Renal cortical epithelial cell (primary cell): ENCODE results near the gene PAIP2. TPM values are rescaled to one million over a fixed set of nuclear protein-coding genes. Genes with fewer than 3 reads are reported as not detected.
A peak's percentile ranks its signal among the peaks of the same experiment; 100 is the strongest.
"Not testable (repeated sequence)": the region's sequence is repeated elsewhere in the genome, so short reads cannot be mapped to it uniquely, and the experiment has no call there.

Experiments
- DNase-seq: peaks from one replicate; pipeline ENCODE4 v3.0.0-alpha.2; 2011; ENCODE audit warnings: low read depth
- total RNA-seq: library from RNA; depleted of rRNA; stranded (reverse); fragments of >200 nt; gene quantifications from 2 replicates; pipeline ENCODE4 v1.2.3, GENCODE V29; 2014

PAIP2 gene
- total RNA-seq, 1 donor from 2014 or later: 110 TPM

DNA sequence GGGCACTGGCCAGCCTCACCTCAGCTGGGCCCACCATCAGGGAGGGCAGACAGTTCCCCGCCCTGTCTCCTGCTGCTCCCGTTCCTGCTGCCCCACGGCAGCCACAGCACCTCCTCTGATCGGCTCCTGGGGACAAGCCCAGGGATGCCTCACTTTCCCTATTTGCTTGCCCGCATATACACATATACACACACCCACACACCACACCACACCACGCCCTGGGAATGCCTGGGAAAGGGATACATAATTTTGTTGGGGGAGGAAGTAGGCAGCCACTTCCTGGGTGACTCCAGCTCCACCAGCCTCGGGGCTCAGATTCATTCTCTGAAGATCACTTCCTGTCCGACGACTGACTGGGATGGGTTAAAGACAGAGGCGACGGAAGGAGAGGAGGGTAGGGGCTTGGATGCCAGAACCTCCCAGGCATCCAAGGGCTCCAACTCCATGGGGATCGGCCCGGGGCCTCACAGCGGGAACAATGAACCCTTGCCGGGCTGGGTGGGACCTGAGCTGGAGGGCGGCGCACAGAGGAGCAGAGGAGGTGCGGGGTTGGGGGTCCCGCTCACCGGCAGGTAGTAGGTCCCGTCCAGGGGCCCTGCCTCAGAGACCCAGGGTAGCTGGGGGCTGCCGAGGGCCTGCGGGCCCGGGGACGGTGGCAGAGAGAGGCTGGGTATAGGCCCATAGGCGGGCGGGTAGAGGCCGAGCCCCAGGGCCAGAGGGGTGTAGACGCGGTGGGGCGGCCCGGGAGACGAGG, 50.1 kb downstream of the PAIP2 start:
- DNase-seq: no peak

DNA sequence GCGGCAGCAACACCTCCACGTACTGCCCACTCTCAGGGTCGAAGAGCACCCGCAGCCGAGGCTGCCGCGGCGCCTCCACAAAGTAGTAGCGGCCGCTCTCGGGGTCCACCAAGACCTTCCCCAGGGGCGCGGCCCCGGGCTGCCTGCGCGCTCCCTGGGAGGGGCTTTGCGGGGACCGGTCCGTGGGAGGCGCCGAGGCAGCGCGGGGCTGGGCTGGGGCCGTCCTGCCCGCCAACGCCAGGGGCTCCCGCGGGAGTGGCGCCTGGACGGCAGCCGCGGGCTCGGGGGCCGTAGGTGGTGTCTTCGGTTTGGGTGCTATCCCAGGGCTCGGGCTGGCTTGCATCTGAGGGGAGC, 50.6 kb downstream of the PAIP2 start:
- no peak for DNase-seq

DNA sequence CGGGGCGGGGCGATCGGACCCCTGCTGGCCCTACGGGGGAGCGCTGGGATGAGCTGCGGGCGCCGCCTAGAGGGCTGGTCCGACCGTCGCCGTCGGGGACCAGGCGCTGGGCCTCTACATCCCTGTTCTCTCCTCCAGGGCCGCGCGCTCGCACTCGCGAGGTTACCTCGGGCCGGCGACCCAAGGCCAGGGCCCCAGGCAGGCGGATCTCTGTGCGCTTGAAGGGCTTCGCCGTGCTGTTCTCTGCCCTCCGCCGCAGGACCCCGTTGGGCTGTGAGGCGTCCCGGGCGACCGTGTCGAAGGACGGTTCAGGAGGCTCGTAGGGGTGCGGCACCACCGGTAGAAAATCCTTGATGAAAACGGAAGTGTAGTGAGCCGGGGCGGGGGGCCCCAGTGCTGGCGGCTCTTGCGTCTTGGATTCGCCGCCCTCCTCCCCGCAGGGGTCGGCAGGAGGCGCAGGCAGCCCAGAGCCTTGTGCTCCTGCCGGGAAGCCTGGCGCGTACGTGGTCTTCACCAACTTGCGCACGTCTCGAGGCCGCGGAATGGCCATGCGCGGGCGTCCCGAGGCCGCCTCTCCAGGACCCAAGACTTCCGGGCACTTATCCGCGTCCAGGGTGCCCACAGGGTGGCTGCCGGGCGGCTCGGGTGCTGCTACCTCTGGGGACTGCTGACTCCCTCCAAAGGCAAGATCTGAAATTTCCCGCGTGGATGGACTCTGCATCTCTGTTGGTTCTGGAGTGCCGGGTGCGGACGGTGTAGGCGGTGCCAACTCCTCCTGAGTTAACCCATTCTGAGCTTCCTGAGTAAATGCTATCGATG, 51.2 kb downstream of the PAIP2 start:
- peak; percentile 58 for DNase-seq

DNA sequence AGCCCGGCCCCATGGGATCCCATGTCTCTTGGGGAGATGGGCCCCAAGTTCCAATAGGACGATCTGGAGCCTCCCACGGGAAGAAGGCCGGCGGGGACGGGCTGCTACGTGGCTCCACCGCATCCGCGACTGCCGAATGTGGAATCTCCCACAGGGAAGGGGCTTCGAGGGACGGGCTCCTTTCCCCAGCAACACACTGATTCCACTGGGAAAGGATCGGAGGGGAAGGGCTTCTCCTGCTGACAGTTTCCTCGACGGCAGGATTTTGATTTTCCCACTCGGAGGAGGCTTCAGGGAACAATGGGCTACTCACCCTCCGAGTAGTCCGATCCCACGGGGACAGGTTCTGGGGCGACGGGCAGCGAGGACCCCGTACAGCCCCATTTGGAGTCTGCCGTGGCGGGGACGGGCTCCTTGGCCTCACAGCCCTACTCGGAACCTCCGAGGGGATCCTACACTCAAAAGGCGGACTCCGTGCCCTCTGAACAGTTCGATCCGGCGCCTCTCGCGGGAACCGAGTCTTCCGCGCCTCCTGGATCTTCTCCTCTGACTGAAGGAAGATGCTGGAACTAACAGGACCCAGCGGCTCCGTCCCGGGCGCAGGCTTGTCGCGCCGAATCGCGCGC, 52.0 kb downstream of the PAIP2 start:
- DNase-seq: no peak

DNA sequence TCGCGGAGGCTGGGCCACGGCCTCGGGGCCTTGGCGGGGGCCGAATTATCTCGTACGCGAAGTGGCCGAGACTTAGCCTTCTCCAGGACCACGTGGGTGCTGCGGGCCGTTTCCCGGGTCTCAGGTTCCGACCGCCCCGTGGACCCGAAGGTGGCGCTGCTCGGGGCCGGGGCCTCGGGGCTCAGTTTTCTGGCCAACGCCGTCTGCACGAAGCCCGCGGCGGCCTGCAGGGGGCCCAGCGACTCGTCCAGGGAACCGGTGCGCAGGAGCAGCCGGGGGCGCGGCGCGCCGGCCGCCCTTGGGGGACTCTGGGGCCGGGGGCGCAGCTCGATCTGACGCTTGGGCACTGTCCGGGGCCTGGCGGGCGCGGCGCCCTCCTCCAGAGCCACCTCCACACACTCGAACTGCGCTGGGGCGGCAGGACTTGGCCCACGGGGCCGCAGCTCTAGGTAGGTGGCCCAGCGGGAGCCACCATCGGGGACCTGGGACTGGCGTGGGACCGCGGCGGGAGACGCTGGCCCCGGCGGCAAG, 52.5 kb downstream of the PAIP2 start:
- DNase-seq: no peak

DNA sequence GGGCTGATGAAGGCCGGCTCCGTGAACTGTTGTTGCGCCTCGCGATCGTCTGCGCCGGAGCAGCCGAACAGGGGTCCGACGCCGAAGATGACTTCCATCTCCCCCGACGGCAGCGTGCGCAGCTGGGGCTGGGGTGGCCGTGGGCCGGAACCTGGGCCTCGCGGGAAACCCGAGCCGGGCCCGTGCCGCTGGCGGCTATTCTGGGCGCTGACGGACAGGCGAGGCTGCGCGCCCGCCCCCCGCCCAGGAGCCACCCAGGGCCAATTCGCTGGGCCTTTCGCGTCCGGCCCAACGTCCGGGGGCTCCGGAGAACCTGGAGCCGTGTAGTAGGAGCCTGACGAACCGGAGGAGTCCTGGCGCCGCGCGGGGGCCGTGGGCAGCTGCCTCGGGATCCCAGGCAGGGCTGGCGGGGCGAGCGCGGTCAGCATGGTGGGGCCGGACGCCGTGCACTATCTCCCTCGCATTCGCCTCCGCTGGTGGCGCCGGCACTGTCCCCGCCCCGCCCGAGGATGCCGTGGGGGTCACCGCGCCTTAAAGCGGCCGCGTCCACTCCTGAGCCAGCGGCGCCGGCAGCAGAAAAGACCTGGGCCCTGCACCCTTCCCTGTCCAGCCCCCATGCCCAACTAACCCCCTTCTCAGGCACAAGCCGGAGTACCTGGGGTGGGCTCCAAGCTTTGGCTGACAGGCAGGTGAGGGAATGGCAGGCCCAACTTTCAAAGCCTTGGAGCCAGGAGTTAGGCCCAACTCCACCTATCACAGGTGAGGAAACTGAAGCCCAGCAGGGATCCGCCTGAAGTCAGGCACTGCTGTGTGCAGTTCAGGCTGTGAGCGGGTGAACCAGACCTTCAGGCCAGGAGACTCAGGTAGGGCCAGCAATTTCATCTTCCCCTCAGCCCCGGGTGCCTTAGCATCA, 53.3 kb downstream of the PAIP2 start, which contains the start of gene PROB1:
Gene PROB1 (minus strand): TSS at position 451 of the 913 bp plus-strand sequence. CDS start 23 bp downstream, at position 428.
- DNase-seq: no peak

DNA sequence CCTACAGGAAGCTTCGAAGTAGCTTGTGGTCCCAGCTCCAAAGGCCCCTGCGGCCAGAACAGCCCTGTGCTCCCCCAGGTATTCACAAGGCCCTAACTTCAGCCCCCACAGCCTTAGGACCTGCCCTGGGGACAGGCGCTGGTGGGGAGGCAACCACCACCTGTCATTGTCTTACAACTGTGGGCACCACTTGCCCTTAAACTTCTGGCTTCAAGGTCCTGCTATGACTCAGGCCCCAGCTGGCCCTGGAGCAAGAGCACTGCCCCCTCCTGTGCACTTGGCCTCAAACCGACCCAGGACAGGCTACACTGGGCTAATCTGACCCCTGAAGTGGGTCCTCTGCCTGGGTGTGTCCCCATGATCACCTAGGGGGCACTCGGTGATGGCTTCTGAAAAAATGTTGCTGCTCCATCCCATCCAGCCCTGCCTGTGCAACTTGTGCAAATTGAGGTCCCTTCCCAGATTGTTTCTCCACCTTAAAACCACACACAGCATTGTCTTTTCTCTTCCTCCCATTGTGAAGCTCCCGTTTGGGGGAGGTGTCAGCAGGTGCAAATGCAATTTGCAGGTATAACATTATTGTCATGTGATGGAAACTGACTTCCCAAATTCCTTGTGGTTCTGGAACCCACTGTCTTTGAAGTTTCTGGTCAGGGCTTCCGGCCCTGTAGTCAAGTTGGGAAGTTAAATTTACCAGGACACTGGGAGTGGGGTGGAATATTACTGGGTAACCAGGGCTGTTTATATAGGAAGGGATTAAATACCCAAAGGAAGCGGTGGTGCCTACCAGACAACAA, 54.4 kb downstream of the PAIP2 start:
- peak; percentile 44 for DNase-seq

- DNase-seq: no peak
Observed at GRCh38 chr5:139396691-139397090, 55.0 kb downstream of the PAIP2 start.

- DNase-seq: no peak
Observed at GRCh38 chr5:139397921-139398320, 56.3 kb downstream of the PAIP2 start.

GRCh38 chr5:139399501-139400121, 58.0 kb downstream of the PAIP2 start:
- DNase-seq: no peak

DNA sequence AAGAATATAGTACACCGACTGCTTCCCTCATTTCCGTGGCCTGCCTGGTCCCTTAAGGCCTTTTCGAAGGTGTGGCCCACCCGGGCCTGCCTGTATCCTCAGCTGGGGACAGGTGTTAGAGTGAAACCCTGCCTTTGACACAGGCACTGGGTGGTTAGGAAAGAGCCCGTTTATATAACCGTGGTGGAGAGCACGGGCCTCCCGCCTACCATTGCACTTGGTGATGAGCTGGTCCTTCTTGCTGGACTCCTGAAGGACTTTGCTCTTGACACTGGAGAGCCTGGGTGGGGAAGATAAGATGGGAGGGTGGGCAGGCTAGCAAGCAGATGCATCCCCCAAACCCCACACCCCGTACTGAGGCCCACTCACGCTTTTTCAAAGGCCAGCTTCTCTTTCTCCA, 59.9 kb downstream of the PAIP2 start:
- no peak for DNase-seq

DNA sequence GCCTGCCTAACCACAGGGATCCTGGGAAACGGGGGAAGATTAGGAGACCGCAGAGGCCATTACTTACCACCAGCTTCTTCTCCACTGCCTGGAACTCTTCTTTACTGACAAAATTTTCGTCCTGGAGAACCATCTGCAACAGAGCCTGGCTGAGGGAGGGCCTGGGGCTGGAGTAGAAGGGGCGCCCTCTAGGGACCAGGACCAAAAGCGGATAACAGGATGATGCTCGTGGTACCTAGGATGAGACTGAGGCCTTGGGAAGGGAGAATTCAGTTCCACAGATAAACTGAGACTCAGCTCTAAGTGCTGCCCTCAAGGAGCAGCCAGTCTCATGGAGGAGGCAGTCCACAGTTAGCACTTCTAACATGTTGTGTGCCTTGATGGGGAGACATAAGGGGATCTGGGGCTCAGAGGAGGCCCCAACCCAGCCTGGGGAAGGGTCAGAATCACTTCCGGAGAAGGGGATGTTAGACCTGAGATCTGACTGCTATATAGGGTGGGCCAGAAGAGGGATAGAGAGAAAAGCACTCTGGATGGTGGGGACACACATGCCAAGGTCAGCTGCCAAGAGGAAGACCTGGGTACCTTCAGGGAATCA, 61.0 kb downstream of the PAIP2 start:
- DNase-seq: no peak

GRCh38 chr5:139403418-139403786, 61.7 kb downstream of the PAIP2 start:
- DNase-seq: no peak

DNA sequence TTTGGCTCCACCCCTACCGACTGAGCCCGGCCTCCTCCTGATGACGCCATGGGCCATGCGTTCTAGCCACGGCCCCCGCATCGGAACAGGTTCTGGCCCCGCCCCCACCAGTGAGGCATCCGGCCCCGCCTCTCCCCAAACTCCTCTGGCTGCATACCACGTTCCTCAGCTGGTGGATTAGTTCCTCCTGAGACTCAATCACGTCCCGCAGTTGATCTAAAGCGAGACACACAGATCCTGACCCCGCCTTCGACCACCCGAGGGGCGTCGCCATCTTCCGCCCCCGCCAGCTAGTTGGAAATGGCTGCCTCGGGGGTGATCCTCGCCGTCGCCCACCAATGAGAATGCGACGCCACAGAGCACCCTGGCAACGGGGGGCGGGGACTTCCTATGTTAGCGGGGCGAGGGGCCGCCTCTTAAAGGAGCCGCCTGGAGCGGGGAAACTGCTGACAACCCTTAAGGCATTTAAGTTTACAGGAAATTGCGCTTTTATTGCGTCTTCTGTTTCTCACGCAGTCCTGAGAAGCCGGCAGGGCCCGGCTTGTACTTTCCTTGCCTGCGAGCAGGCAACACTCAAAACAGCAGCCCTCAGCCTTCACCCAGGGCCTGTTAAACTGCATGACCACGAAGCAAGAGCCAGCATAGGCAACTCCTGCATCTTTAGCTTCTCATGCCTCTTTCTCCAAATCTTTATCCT, 62.3 kb downstream of the PAIP2 start, which contains the start of gene SPATA24:
Gene SPATA24 (minus strand): TSS at position 303 of the 697 bp plus-strand sequence. CDS start 29 bp downstream, at position 274.
- DNase-seq: peak; percentile 88

DNA sequence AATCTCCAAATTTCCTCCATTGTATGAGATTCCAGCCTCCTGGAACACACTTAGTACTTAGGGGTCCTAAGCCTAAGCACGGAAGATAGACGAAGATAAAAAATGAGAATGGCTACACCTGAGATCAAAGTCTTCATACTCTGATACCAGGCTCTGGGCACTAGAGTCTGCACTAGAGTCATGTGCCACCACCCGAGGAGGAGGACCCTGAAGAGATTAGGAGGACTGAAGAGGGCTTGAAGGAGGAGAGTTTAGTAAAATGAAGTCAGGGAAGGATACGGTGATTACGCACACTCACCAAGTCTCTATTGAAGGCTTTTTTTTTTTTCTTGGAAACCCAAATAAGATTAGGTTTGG, 62.8 kb downstream of the PAIP2 start:
- DNase-seq: no peak

DNA sequence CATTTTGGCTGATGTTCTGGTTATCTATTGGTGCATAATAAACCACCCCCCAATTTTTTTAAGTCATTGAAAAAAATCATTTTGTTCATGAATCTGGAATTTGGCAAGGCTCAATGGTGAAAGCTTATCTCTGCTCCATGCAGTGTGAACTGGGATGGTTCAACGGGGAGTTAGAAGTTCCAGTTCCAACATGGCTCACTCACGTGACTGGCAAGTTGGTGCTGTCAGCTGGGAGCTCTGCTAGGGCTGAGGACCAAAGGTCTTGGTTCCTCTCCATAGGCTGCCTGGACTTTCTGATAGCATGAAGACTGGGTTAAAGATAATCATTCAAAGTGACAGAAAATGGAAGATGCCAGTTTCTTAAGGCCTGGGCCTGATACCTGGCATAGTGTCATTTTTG, 65.3 kb downstream of the PAIP2 start:
- no peak for DNase-seq

GRCh38 chr5:139407517-139407916, 65.9 kb downstream of the PAIP2 start:
- DNase-seq: no peak

- DNase-seq: no peak
Observed at GRCh38 chr5:139408191-139408590, 66.5 kb downstream of the PAIP2 start.

DNA sequence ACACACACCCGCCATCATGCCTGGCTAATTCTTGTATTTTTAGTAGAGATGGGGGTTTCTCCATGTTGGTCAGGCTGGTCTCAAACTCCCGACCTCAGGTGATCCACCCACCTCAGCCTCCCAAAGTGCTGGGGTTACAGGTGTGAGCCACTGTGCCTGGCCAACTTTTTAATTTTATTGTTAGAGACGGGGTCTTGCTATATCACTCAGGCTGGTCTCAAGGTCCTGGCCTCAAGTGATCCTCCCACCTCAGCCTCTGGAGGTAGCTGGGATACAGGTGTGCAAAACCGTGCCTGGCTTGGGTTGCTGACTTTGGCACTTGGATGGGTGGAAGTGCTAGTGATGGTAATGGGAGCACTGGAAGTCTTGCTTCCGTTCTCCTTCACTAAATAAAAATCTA, 67.5 kb downstream of the PAIP2 start:
- not testable (repeated sequence) for DNase-seq
